NCI-H2029 (cell line): ENCODE measurements around the gene GPC6.

Source experiments
- DNase-seq: peaks from one replicate; lab custom pipeline; 2025; lab: John Stamatoyannopoulos, UW

Gene GPC6

GRCh38 chr13:93502071-93502470, 275.5 kb downstream of the GPC6 start:
- no peak for DNase-seq

GRCh38 chr13:93502987-93503615, 276.5 kb downstream of the GPC6 start:
- no peak for DNase-seq

GRCh38 chr13:93505104-93505952, 278.7 kb downstream of the GPC6 start:
- peak; percentile 21 for DNase-seq

- DNase-seq = no peak
These were observed 284.4 kb downstream of the GPC6 start for GRCh38 chr13:93511011-93511410.

- no peak for DNase-seq
These were observed 288.7 kb downstream of the GPC6 start for GRCh38 chr13:93515267-93515666.

- no peak for DNase-seq
These were observed 291.1 kb downstream of the GPC6 start for GRCh38 chr13:93517658-93518057.

GRCh38 chr13:93521307-93521706, 294.7 kb downstream of the GPC6 start:
- no peak for DNase-seq

- DNase-seq = no peak
These were observed 295.9 kb downstream of the GPC6 start for GRCh38 chr13:93522501-93522900.

- DNase-seq = no peak
These were observed 298.5 kb downstream of the GPC6 start for GRCh38 chr13:93525087-93525486.

GRCh38 chr13:93527748-93528297, 301.2 kb downstream of the GPC6 start:
- DNase-seq = no peak

GRCh38 chr13:93529961-93530360, 303.4 kb downstream of the GPC6 start:
- no peak for DNase-seq

- peak; percentile 59 for DNase-seq
These were observed 307.6 kb downstream of the GPC6 start for GRCh38 chr13:93534181-93534700.

GRCh38 chr13:93535251-93535650, 308.6 kb downstream of the GPC6 start:
- DNase-seq = no peak

GRCh38 chr13:93539914-93540313, 313.3 kb downstream of the GPC6 start:
- no peak for DNase-seq

GRCh38 chr13:93547886-93548285, 321.3 kb downstream of the GPC6 start:
- no peak for DNase-seq

- DNase-seq = no peak
These were observed 322.9 kb downstream of the GPC6 start for GRCh38 chr13:93549326-93550005.

GRCh38 chr13:93550236-93550635, 323.6 kb downstream of the GPC6 start:
- no peak for DNase-seq

GRCh38 chr13:93552596-93552995, 326.0 kb downstream of the GPC6 start:
- DNase-seq = no peak

GRCh38 chr13:93554514-93554913, 327.9 kb downstream of the GPC6 start:
- DNase-seq = no peak

- DNase-seq = no peak
These were observed 332.0 kb downstream of the GPC6 start for GRCh38 chr13:93558637-93559036.

GRCh38 chr13:93559718-93560117, 333.1 kb downstream of the GPC6 start:
- DNase-seq = no peak

GRCh38 chr13:93561576-93562225, 335.1 kb downstream of the GPC6 start:
- no peak for DNase-seq
